Neural progenitor cell (in vitro differentiated cells): Measurements from ENCODE around the gene BDKRB2.

Source experiments
- EZH2 ChIP-seq: fragments of 200-600 bp; sonication (generic); IDR thresholded peaks from 2 replicates; pipeline ENCODE4 v1.6.1; 2017; ENCODE audit warnings: antibody characterized with exemption, mild to moderate bottlenecking, moderate library complexity
- EZH2phosphoT487 ChIP-seq: fragments of 200-600 bp; sonication (generic); IDR thresholded peaks from 2 replicates; pipeline ENCODE4 v1.6.1; 2017; ENCODE audit warnings: antibody characterized with exemption
- TF ChIP-seq, protein P1 (sequence below): fragments of 200-600 bp; sonication (generic); IDR thresholded peaks from 2 replicates; pipeline ENCODE4 v1.5.1; 2017; ENCODE audit warnings: antibody characterized with exemption, mild to moderate bottlenecking

DNA sequence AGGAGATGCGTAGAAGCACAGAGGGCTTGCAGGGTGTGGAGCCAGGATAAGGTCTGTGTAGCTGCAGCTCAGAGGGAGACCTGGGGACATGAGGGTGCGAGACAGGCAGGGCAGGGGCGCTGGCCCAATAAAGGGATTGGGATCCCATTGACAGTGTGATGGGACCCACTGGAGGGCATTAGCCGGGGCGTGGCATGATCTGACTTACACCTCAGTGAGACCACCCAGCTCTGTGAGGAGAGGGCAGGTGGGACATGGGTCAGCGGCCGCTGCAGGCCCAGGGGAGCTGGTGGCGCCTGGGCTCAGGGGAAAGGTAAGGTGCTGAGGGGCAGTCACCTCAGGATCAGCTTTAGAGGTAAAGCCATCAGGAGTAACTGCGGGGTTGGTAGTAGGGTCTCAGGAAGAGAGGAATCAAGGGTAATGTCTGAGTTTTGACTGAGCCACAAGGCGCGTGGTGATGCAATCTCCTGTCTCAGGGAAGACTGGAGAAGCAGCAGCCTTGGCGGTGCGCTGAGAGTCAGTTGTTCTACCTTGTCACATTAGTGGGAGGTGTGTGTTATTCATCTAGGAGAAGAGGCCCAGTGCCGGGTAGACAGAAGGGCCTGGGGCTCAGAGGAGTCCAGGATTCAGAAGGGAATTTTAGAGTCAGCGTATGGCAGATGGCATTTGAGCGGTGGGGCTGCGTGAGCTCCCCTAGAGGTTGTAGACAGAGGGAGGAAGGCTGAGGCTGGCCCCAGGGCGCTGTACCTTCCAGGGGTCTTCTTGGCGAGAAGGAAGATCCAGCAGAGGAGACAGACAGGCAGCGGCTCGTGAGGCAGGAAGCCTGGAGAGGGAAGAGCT is 30.8 kb upstream of the BDKRB2 start:
- TF ChIP-seq, protein P1, sequence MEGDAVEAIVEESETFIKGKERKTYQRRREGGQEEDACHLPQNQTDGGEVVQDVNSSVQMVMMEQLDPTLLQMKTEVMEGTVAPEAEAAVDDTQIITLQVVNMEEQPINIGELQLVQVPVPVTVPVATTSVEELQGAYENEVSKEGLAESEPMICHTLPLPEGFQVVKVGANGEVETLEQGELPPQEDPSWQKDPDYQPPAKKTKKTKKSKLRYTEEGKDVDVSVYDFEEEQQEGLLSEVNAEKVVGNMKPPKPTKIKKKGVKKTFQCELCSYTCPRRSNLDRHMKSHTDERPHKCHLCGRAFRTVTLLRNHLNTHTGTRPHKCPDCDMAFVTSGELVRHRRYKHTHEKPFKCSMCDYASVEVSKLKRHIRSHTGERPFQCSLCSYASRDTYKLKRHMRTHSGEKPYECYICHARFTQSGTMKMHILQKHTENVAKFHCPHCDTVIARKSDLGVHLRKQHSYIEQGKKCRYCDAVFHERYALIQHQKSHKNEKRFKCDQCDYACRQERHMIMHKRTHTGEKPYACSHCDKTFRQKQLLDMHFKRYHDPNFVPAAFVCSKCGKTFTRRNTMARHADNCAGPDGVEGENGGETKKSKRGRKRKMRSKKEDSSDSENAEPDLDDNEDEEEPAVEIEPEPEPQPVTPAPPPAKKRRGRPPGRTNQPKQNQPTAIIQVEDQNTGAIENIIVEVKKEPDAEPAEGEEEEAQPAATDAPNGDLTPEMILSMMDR: no peak
- TF ChIP-seq EZH2phosphoT487 (no peak), EZH2 (no peak)
